Parathyroid adenoma (tissue), 2 donors: ENCODE data around the gene GRIA4.

ENCODE experiments used
- H2AFZ ChIP-seq: fragments of 300-600 bp; sonication (generic); one replicate; pipeline ENCODE4 v1.7.0; 2017; ENCODE audit warnings: antibody characterized with exemption, mild to moderate bottlenecking
- H3K27ac ChIP-seq: fragments of 300-600 bp; sonication (generic); one replicate; pipeline ENCODE4 v1.7.0; 2017
- H3K27me3 ChIP-seq: fragments of 300-600 bp; sonication (generic); one replicate; pipeline ENCODE4 v1.7.0; 2017; ENCODE audit warnings: low read length; ENCODE audit not compliant: control insufficient read depth, insufficient read depth
- H3K36me3 ChIP-seq: fragments of 300-600 bp; sonication (generic); one replicate; pipeline ENCODE4 v1.7.0; 2017; ENCODE audit warnings: low read length; ENCODE audit not compliant: control insufficient read depth, insufficient read depth
- H3K4me1 ChIP-seq: fragments of 300-600 bp; sonication (generic); one replicate; pipeline ENCODE4 v1.7.0; 2017; ENCODE audit warnings: control low read depth
- H3K4me2 ChIP-seq: fragments of 300-600 bp; sonication (generic); one replicate; pipeline ENCODE4 v1.7.0; 2017; ENCODE audit warnings: low read length
- H3K4me3 ChIP-seq: fragments of 300-600 bp; sonication (generic); one replicate; pipeline ENCODE4 v1.7.0; 2017; ENCODE audit warnings: low read depth, low read length
- H3K79me2 ChIP-seq: fragments of 300-600 bp; sonication (generic); one replicate; pipeline ENCODE4 v1.7.0; 2017; ENCODE audit warnings: control low read depth
- H3K9ac ChIP-seq: fragments of 300-600 bp; sonication (generic); one replicate; pipeline ENCODE4 v1.7.0; 2017; ENCODE audit warnings: mild to moderate bottlenecking
- H3K9me3 ChIP-seq: fragments of 300-600 bp; sonication (generic); one replicate; pipeline ENCODE4 v1.7.0; 2017; ENCODE audit warnings: low read length; ENCODE audit not compliant: control insufficient read depth
- CTCF ChIP-seq: fragments of 300-600 bp; sonication (generic); IDR thresholded peaks from one replicate; pipeline ENCODE4 v1.7.0; 2017; ENCODE audit warnings: antibody characterized with exemption, mild to moderate bottlenecking
- donor health status: primary hyperparathyroidism.

GRIA4 gene

GRCh38 chr11:105907319-105907718 lies 297.4 kb downstream of the GRIA4 start:
- H2AFZ ChIP-seq = no peak overlapping the region
- no peak overlapping the region for H3K4me3 ChIP-seq
- H3K9me3 ChIP-seq = no peaks in the 10 kb centered on the region
- H3K4me2 ChIP-seq = no peak overlapping the region
- no peak overlapping the region for H3K27ac ChIP-seq
- no peaks in the 10 kb centered on the region for H3K27me3 ChIP-seq
- no peaks in the 10 kb centered on the region for H3K4me1 ChIP-seq
- TF ChIP-seq CTCF = no peak
- no peak overlapping the region for H3K9ac ChIP-seq
- H3K36me3 ChIP-seq = no peaks in the 10 kb centered on the region
- H3K79me2 ChIP-seq = no peaks in the 10 kb centered on the region

- H2AFZ ChIP-seq = no peak overlapping the region
- TF ChIP-seq CTCF = no peak
- no peaks in the 10 kb centered on the region for H3K9me3 ChIP-seq
Observed at GRCh38 chr11:105910095-105910715, 300.3 kb downstream of the GRIA4 start.

GRCh38 chr11:105911454-105911853 lies 301.6 kb downstream of the GRIA4 start:
- no peak overlapping the region for H3K9ac ChIP-seq

More at GRCh38 chr11:105910095-105910715, 300.3 kb downstream of the GRIA4 start:
- Histone ChIP-seq H3K79me2 (no peaks in the 10 kb centered on the region), H3K36me3 (no peaks in the 10 kb centered on the region), H3K27ac (no peak overlapping the region), H3K4me2 (no peak overlapping the region), H3K27me3 (no peaks in the 10 kb centered on the region), H3K9ac (no peak overlapping the region), H3K4me1 (no peaks in the 10 kb centered on the region), H3K4me3 (no peak overlapping the region)

GRCh38 chr11:105912666-105913065 lies 302.8 kb downstream of the GRIA4 start:
- H3K27me3 ChIP-seq = no peaks in the 10 kb centered on the region
- no peak for TF ChIP-seq CTCF
- H2AFZ ChIP-seq = no peak overlapping the region
- no peaks in the 10 kb centered on the region for H3K36me3 ChIP-seq
- H3K4me3 ChIP-seq = no peak overlapping the region
- no peaks in the 10 kb centered on the region for H3K9me3 ChIP-seq
- no peaks in the 10 kb centered on the region for H3K79me2 ChIP-seq
- H3K27ac ChIP-seq = no peak overlapping the region
- no peak overlapping the region for H3K4me2 ChIP-seq
- H3K4me1 ChIP-seq = no peaks in the 10 kb centered on the region
- H3K9ac ChIP-seq = no peak overlapping the region

More at GRCh38 chr11:105911454-105911853, 301.6 kb downstream of the GRIA4 start:
- Histone ChIP-seq H3K27ac (no peak overlapping the region), H2AFZ (no peak overlapping the region), H3K9me3 (no peaks in the 10 kb centered on the region), H3K36me3 (no peaks in the 10 kb centered on the region), H3K27me3 (no peaks in the 10 kb centered on the region), H3K4me3 (no peak overlapping the region), H3K4me1 (no peaks in the 10 kb centered on the region), H3K79me2 (no peaks in the 10 kb centered on the region), H3K4me2 (no peak overlapping the region)
- no peak for TF ChIP-seq CTCF

GRCh38 chr11:105915021-105915420 lies 305.1 kb downstream of the GRIA4 start:
- Histone ChIP-seq H3K4me3 (no peak overlapping the region), H3K27me3 (no peaks in the 10 kb centered on the region), H2AFZ (no peak overlapping the region), H3K4me2 (no peak overlapping the region), H3K4me1 (no peaks in the 10 kb centered on the region), H3K9me3 (no peaks in the 10 kb centered on the region), H3K9ac (no peak overlapping the region), H3K36me3 (no peaks in the 10 kb centered on the region), H3K27ac (no peak overlapping the region), H3K79me2 (no peaks in the 10 kb centered on the region)
- no peak for TF ChIP-seq CTCF
